ENCODE data around the gene ALDOA. TPM values are rescaled to one million over a fixed set of nuclear protein-coding genes. Genes with fewer than 3 reads are reported as not detected.

ALDOA gene
- total and polyA plus RNA-seq, 9 of the 15 experiments (the other 6 are each of a cell fraction or from before 2014, with no cell fraction given): 311 to 2,224 (median 1,293) TPM

- TF ChIP-seq PBX2 (CRISPR knock-in tag; IDR thresholded peaks at IDR 0.05; ENCODE audit: low read depth): no peak
- no peak for TF ChIP-seq PBX2 (tag; conservative IDR thresholded peaks at IDR 0.05; ENCODE audit: low read depth)
- TF ChIP-seq ZNF780A (CRISPR knock-in tag; IDR thresholded peaks at IDR 0.05): no peak
- TF ChIP-seq SIN3B (IDR thresholded peaks at IDR 0.05; ENCODE audit: low read depth): no peak
- 0 out of 2 replicates have a peak, but pooled peaks have one; percentile 41 for TF ChIP-seq ZNF41 (CRISPR knock-in tag; conservative IDR thresholded peaks at IDR 0.05)
- no peak for TF ChIP-seq TCF15 (CRISPR knock-in tag; IDR thresholded peaks at IDR 0.05)
- TF ChIP-seq PRPF4 (IDR thresholded peaks at IDR 0.05; ENCODE audit: insufficient read depth, low read depth, low read length, poor library complexity, severe bottlenecking): peak; percentile 55
- no peak for TF ChIP-seq RUNX1 (IDR thresholded peaks at IDR 0.05; ENCODE audit: low read depth)
- TF ChIP-seq FOXJ3 (CRISPR knock-in tag; IDR thresholded peaks at IDR 0.05): no peak
- TF ChIP-seq ZNF561 (CRISPR knock-in tag; conservative IDR thresholded peaks at IDR 0.05): no peak
- peak; percentile 70 for TF ChIP-seq SUPT5H (IDR thresholded peaks at IDR 0.05)
- TF ChIP-seq ID3 (CRISPR knock-in tag; IDR thresholded peaks at IDR 0.05): no peak
- no peak for TF ChIP-seq ID3 (tag; IDR thresholded peaks at IDR 0.05)
- no peak for TF ChIP-seq CBX8 (IDR thresholded peaks at IDR 0.05; ENCODE audit: borderline replicate concordance, extremely low read depth, low read depth, low read length, poor library complexity, severe bottlenecking)
- TF ChIP-seq KDM1A (IDR thresholded peaks at IDR 0.05): no peak
- no peak for TF ChIP-seq ZNF785 (CRISPR knock-in tag; IDR thresholded peaks at IDR 0.05)
- TF ChIP-seq PPARD (CRISPR knock-in tag; IDR thresholded peaks at IDR 0.05): no peak
- 0 out of 2 replicates have a peak, but pooled peaks have one; percentile 36 for TF ChIP-seq ZBTB17 (CRISPR knock-in tag; IDR thresholded peaks at IDR 0.05)
- TF ChIP-seq SAFB (IDR thresholded peaks at IDR 0.05; ENCODE audit: borderline replicate concordance, low read depth, low read length): no peak
- TF ChIP-seq HEY1 (CRISPR knock-in tag; IDR thresholded peaks at IDR 0.05; ENCODE audit: borderline replicate concordance): no peak
- TF ChIP-seq PKNOX1 (IDR thresholded peaks at IDR 0.05): no peak
- no peak for TF ChIP-seq CBX2 (IDR thresholded peaks at IDR 0.05; ENCODE audit: insufficient read depth, low read length, poor library complexity, severe bottlenecking)
- TF ChIP-seq GMEB1 (CRISPR knock-in tag; IDR thresholded peaks at IDR 0.05): peak; percentile 39; the same call in 1 of the 2 replicates
Measured at GRCh38 chr16:30096105-30096861, 30.7 kb downstream of the ALDOA start, which contains the start of gene YPEL3 (continued).

Data from K562 (cell line).